Gastroesophageal sphincter (tissue), 3 donors: ENCODE data around the gene NPR1.

Source experiments
- POLR2A ChIP-seq, 2 donors: fragments of 450-650 bp; IDR thresholded peaks; one replicate each; pipeline ENCODE4 v1.6.1; 2017; ENCODE audit warnings: antibody characterized with exemption in 2 of 2, mild to moderate bottlenecking in 2 of 2, moderate library complexity in 1 of 2
- POLR2AphosphoS5 ChIP-seq: sonication (generic); formaldehyde crosslinking; IDR thresholded peaks from one replicate; pipeline ENCODE4 v1.6.1; 2017; ENCODE audit warnings: antibody characterized with exemption
- TF ChIP-seq, protein P1 (sequence below), 4 experiments: fragments of 200-600 bp in 2 of 4; fragments of 450-650 bp in 2 of 4; sonication (generic) in 1 of 4; IDR thresholded peaks; one replicate each; pipeline ENCODE4 v1.5.1; 2017 to 2019; ENCODE audit warnings: antibody characterized with exemption in 4 of 4, mild to moderate bottlenecking in 2 of 4, moderate library complexity in 2 of 4

- TF ChIP-seq, protein P1, sequence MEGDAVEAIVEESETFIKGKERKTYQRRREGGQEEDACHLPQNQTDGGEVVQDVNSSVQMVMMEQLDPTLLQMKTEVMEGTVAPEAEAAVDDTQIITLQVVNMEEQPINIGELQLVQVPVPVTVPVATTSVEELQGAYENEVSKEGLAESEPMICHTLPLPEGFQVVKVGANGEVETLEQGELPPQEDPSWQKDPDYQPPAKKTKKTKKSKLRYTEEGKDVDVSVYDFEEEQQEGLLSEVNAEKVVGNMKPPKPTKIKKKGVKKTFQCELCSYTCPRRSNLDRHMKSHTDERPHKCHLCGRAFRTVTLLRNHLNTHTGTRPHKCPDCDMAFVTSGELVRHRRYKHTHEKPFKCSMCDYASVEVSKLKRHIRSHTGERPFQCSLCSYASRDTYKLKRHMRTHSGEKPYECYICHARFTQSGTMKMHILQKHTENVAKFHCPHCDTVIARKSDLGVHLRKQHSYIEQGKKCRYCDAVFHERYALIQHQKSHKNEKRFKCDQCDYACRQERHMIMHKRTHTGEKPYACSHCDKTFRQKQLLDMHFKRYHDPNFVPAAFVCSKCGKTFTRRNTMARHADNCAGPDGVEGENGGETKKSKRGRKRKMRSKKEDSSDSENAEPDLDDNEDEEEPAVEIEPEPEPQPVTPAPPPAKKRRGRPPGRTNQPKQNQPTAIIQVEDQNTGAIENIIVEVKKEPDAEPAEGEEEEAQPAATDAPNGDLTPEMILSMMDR (IDR thresholded peaks at IDR 0.05) = no peak
- no peak for TF ChIP-seq POLR2A (IDR thresholded peaks at IDR 0.05)
- no peak for TF ChIP-seq POLR2AphosphoS5
These were observed 37.6 kb upstream of the NPR1 start for GRCh38 chr1:153640861-153641260.
